GM18867 (cell line): ENCODE measurements around the gene MUC5AC.
"Not testable (repeated sequence)": the region's sequence is repeated elsewhere in the genome, so short reads cannot be mapped to it uniquely, and the experiment has no call there.

Source experiments
- ATAC-seq: cut with Tn5 transposase; IDR thresholded peaks from one replicate; pipeline ENCODE4 v1.9.1; 2021; ENCODE audit warnings: mild to moderate bottlenecking, moderate library complexity; ENCODE audit not compliant: unreplicated experiment

MUC5AC gene

GRCh38 chr11:1157645-1158591, at the start of gene MUC5AC:
TSS of gene MUC5AC (plus strand) at chr11:1157953. CDS start at chr11:1158000, 47 bp downstream.
- ATAC-seq: no peak

- ATAC-seq: no peak
Observed at GRCh38 chr11:1108246-1108900, 49.4 kb upstream of the MUC5AC start.

- ATAC-seq: no peak
Observed at GRCh38 chr11:1109101-1109917, 48.4 kb upstream of the MUC5AC start.

GRCh38 chr11:1109918-1110705, 47.6 kb upstream of the MUC5AC start:
- ATAC-seq: no peak

- no peak for ATAC-seq
Observed at GRCh38 chr11:1111545-1112212, 46.1 kb upstream of the MUC5AC start.

- no peak for ATAC-seq
Observed at GRCh38 chr11:1112351-1113191, 45.2 kb upstream of the MUC5AC start.

GRCh38 chr11:1113405-1114201, 44.1 kb upstream of the MUC5AC start:
- no peak for ATAC-seq

GRCh38 chr11:1115292-1115691, 42.5 kb upstream of the MUC5AC start:
- ATAC-seq: not testable (repeated sequence)

- no peak for ATAC-seq
Observed at GRCh38 chr11:1116104-1116503, 41.6 kb upstream of the MUC5AC start.

- ATAC-seq: no peak
Observed at GRCh38 chr11:1116666-1117390, 40.9 kb upstream of the MUC5AC start.

GRCh38 chr11:1117992-1118391, 39.8 kb upstream of the MUC5AC start:
- ATAC-seq: no peak

- no peak for ATAC-seq
Observed at GRCh38 chr11:1118755-1119603, 38.8 kb upstream of the MUC5AC start.

GRCh38 chr11:1119604-1120146, 38.1 kb upstream of the MUC5AC start:
- ATAC-seq: no peak

- no peak for ATAC-seq
Observed at GRCh38 chr11:1120532-1121330, 37.0 kb upstream of the MUC5AC start.

- ATAC-seq: no peak
Observed at GRCh38 chr11:1121331-1121812, 36.4 kb upstream of the MUC5AC start.
